Transverse colon (tissue), 4 donors: ENCODE data around the gene SYT12. TPM values are rescaled to one million over a fixed set of nuclear protein-coding genes. Genes with fewer than 3 reads are reported as not detected.

Source experiments
- DNase-seq: peaks from one replicate; pipeline ENCODE4 v3.0.0-alpha.2; 2019
- H3K27ac ChIP-seq, 4 donors: fragments of 200-600 bp; sonication (generic); 2 replicates each; pipeline ENCODE4 v1.5.1; 2016 to 2018; ENCODE audit warnings: inconsistent platforms in 4 of 4
- H3K27me3 ChIP-seq: fragments of 200-600 bp; sonication (generic); 2 replicates; pipeline ENCODE4 v1.5.1; 2017; ENCODE audit warnings: inconsistent platforms
- H3K36me3 ChIP-seq, 4 donors: fragments of 200-600 bp; sonication (generic); 2 replicates each; pipeline ENCODE4 v1.5.1; 2017 to 2019; ENCODE audit warnings: inconsistent platforms in 4 of 4
- H3K4me1 ChIP-seq, 4 donors: fragments of 200-600 bp; sonication (generic); 2 replicates each; pipeline ENCODE4 v1.5.1; 2017 to 2020; ENCODE audit warnings: inconsistent platforms in 4 of 4
- H3K4me3 ChIP-seq, 4 donors: fragments of 200-600 bp; sonication (generic); 1 replicate in 1 of 4; 2 replicates in 3 of 4; pipeline versions ENCODE4 v1.5.1 to v1.6.1; 2017 to 2019; ENCODE audit warnings: inconsistent platforms in 4 of 4
- H3K9me3 ChIP-seq, 2 donors: fragments of 200-600 bp; sonication (generic); 2 replicates each; pipeline ENCODE4 v1.5.1; 2017 to 2019; ENCODE audit warnings: inconsistent platforms in 2 of 2
- CTCF ChIP-seq, 5 experiments: fragments of 200-600 bp in 3 of 5; fragments of 450-650 bp in 2 of 5; sonication (generic) in 3 of 5; IDR thresholded peaks; 1 replicate in 2 of 5; 2 replicates in 3 of 5; pipeline ENCODE4 v1.5.1; 2016 to 2017; ENCODE audit warnings: antibody characterized with exemption in 5 of 5, inconsistent platforms in 3 of 5, mild to moderate bottlenecking in 2 of 5, moderate library complexity in 1 of 5
- EP300 ChIP-seq: sonication (generic); formaldehyde crosslinking; IDR thresholded peaks from one replicate; pipeline ENCODE4 v1.6.1; 2017; ENCODE audit warnings: antibody characterized with exemption, low read depth
- POLR2A ChIP-seq: fragments of 450-650 bp; IDR thresholded peaks from one replicate; pipeline ENCODE4 v1.6.1; 2016; ENCODE audit warnings: antibody characterized with exemption, mild to moderate bottlenecking, moderate library complexity
- POLR2AphosphoS5 ChIP-seq, 3 donors: sonication (generic); formaldehyde crosslinking; IDR thresholded peaks; one replicate each; pipeline ENCODE4 v1.6.1; 2016; ENCODE audit warnings: antibody characterized with exemption in 3 of 3
- WGBS, 2 donors: methylation state at CpG; one replicate each; pipeline ENCODE4 v1.1.5; 2018; ENCODE audit warnings: low coverage in 1 of 2; 5-methylcytosine and 5-hydroxymethylcytosine counted together
- in situ Hi-C, 4 donors: fragments of 200-750 bp; cut with MboI; loops; one replicate each; pipeline versions ENCODE4 v1.15.0 to v1.15.1; 2017; ENCODE audit warnings: low sequenced_read_pairs in 3 of 4, low pct_ligation_motif_present in 1 of 4, low pct_unique_long_range_greater_than_20kb in 1 of 4
- intact Hi-C: fragments of 100-400 bp; cut with DNase I; formaldehyde crosslinking; loops from one replicate; pipeline ENCODE4 v1.15.1; 2023; ENCODE audit warnings: low total_unique reads
- total RNA-seq, 4 donors: library from RNA; depleted of rRNA; stranded (reverse); fragments of >200 nt; gene quantifications; one replicate each; pipeline ENCODE4 v1.1.0, GENCODE V29; 2016

The SYT12 gene
- total RNA-seq, 4 donors from 2014 or later = not detected

- no peak for TF ChIP-seq EP300
- TF ChIP-seq CTCF (IDR thresholded peaks at IDR 0.05) = no peak
- TF ChIP-seq POLR2A = no peak
- no peak for TF ChIP-seq POLR2AphosphoS5 (IDR thresholded peaks at IDR 0.05)
- Histone ChIP-seq H3K4me3 (no peak overlapping the region), H3K27me3 (no peaks in the 10 kb centered on the region), H3K27ac (no peak overlapping the region), H3K9me3 (no peaks in the 10 kb centered on the region), H3K4me1 (peaks cover 11 to 28% (median 19%) of the 10 kb centered on the region in 4 donors), H3K36me3 (no peaks in the 10 kb centered on the region)
- in situ Hi-C loops = no loop called here
- DNase-seq = no peak
- intact Hi-C loops = no loop called here
- 80 to 100% methylated on average over 2 to 8 of the region's 8 CpGs for WGBS, 2 donors
Measured at GRCh38 chr11:67058506-67058905, 35.6 kb downstream of the SYT12 start.

- Histone ChIP-seq H3K27me3 (no peaks in the 10 kb centered on the region), H3K36me3 (no peaks in the 10 kb centered on the region), H3K4me1 (peaks cover 11 to 28% (median 17%) of the 10 kb centered on the region in 4 donors), H3K27ac (no peak overlapping the region), H3K9me3 (no peaks in the 10 kb centered on the region), H3K4me3 (no peak overlapping the region)
- no peak for TF ChIP-seq POLR2AphosphoS5 (IDR thresholded peaks at IDR 0.05)
- TF ChIP-seq CTCF (IDR thresholded peaks at IDR 0.05) = no peak
- in situ Hi-C loops = no loop called here
- DNase-seq = no peak
- intact Hi-C loops = no loop called here
- WGBS, 2 donors = 33 to 70% methylated on average over 1 to 2 of the region's 3 CpGs
Measured at GRCh38 chr11:67059671-67060070, 36.7 kb downstream of the SYT12 start.

- H3K27ac ChIP-seq = no peak overlapping the region
- 80 to 91% methylated on average over 1 to 7 of the region's 7 CpGs for WGBS, 2 donors
- TF ChIP-seq POLR2AphosphoS5 (IDR thresholded peaks at IDR 0.05) (no peak), CTCF (IDR thresholded peaks at IDR 0.05) (no peak), EP300 (no peak), POLR2A (no peak)
- H3K9me3 ChIP-seq = no peaks in the 10 kb centered on the region
- H3K27me3 ChIP-seq = no peaks in the 10 kb centered on the region
- H3K4me3 ChIP-seq = no peak overlapping the region
- in situ Hi-C loops (no loop called here), intact Hi-C loops (no loop called here)
- peaks cover 11 to 26% (median 15%) of the 10 kb centered on the region in 4 donors for H3K4me1 ChIP-seq
- DNase-seq = no peak
- H3K36me3 ChIP-seq = no peaks in the 10 kb centered on the region
Measured at GRCh38 chr11:67060111-67060522, 37.2 kb downstream of the SYT12 start.

- TF ChIP-seq CTCF (IDR thresholded peaks at IDR 0.05) (no peak), POLR2AphosphoS5 (IDR thresholded peaks at IDR 0.05) (no peak)
- no peak for DNase-seq
- intact Hi-C loops = no loop called here
- H3K9me3 ChIP-seq = no peaks in the 10 kb centered on the region
- in situ Hi-C loops = no loop called here
- H3K4me3 ChIP-seq = no peak overlapping the region
- H3K4me1 ChIP-seq = no peaks in the 10 kb centered on the region
- WGBS, 2 donors = 83% methylated on average over 13 of the region's 13 CpGs; no CpG with 5 or more reads in 1 of the 2 donors
- H3K27me3 ChIP-seq = no peaks in the 10 kb centered on the region
- no peak overlapping the region for H3K27ac ChIP-seq
- no peaks in the 10 kb centered on the region for H3K36me3 ChIP-seq
Measured at GRCh38 chr11:67062526-67063373, 39.8 kb downstream of the SYT12 start.
